Dermis blood vessel endothelial cell (primary cell): ENCODE data around the gene PSMD14. TPM values are rescaled to one million over a fixed set of nuclear protein-coding genes. Genes with fewer than 3 reads are reported as not detected.
A peak's percentile ranks its signal among the peaks of the same experiment; 100 is the strongest.
"Not testable (repeated sequence)": the region's sequence is repeated elsewhere in the genome, so short reads cannot be mapped to it uniquely, and the experiment has no call there.

Experiments used
- DNase-seq: peaks from one replicate; pipeline ENCODE4 v3.0.0; 2010
- total RNA-seq: library from RNA; depleted of rRNA; stranded (reverse); fragments of >200 nt; gene quantifications from 2 replicates; pipeline ENCODE4 v1.2.3, GENCODE V29; 2014

Gene PSMD14
- total RNA-seq = 82.7 and 113 TPM in 2 replicates

GRCh38 chr2:161308178-161308955 lies at the start of gene PSMD14:
TSS of gene PSMD14 (plus strand) at chr2:161308425. CDS start at chr2:161318826, 10,401 bp downstream.
- DNase-seq = peak; percentile 97

- no peak for DNase-seq
These were observed 42.4 kb upstream of the PSMD14 start for GRCh38 chr2:161265874-161266273.

- DNase-seq = no peak
These were observed 39.1 kb upstream of the PSMD14 start for GRCh38 chr2:161269111-161269510.

GRCh38 chr2:161273038-161273760 lies 35.0 kb upstream of the PSMD14 start:
- peak; percentile 85 for DNase-seq

GRCh38 chr2:161278564-161279229 lies 29.5 kb upstream of the PSMD14 start:
- peak; percentile 32 for DNase-seq

GRCh38 chr2:161279230-161279815 lies 28.9 kb upstream of the PSMD14 start:
- not testable (repeated sequence) for DNase-seq

GRCh38 chr2:161280906-161281323 lies 27.3 kb upstream of the PSMD14 start:
- peak; percentile 37 for DNase-seq

GRCh38 chr2:161281615-161282310 lies 26.5 kb upstream of the PSMD14 start:
- not testable (repeated sequence) for DNase-seq

GRCh38 chr2:161282311-161282644 lies 25.9 kb upstream of the PSMD14 start:
- not testable (repeated sequence) for DNase-seq

GRCh38 chr2:161283926-161284325 lies 24.3 kb upstream of the PSMD14 start:
- DNase-seq = no peak

GRCh38 chr2:161303535-161304050 lies 4.6 kb upstream of the PSMD14 start:
- no peak for DNase-seq

GRCh38 chr2:161306919-161307318 lies 1.3 kb upstream of the PSMD14 start:
- no peak for DNase-seq

- DNase-seq = peak; percentile 10
These were observed 549 bp upstream of the PSMD14 start for GRCh38 chr2:161307676-161308075.

- DNase-seq = peak; percentile 4
These were observed 4.8 kb downstream of the PSMD14 start for GRCh38 chr2:161312996-161313395.

- no peak for DNase-seq
These were observed 7.2 kb downstream of the PSMD14 start for GRCh38 chr2:161315380-161315779.

GRCh38 chr2:161316701-161317100 lies 8.5 kb downstream of the PSMD14 start:
- no peak for DNase-seq

- no peak for DNase-seq
These were observed 13.9 kb downstream of the PSMD14 start for GRCh38 chr2:161321944-161322648.

GRCh38 chr2:161324876-161325275 lies 16.7 kb downstream of the PSMD14 start:
- DNase-seq = no peak

- no peak for DNase-seq
These were observed 19.4 kb downstream of the PSMD14 start for GRCh38 chr2:161327582-161327981.

- no peak for DNase-seq
These were observed 24.2 kb downstream of the PSMD14 start for GRCh38 chr2:161332371-161332967.

GRCh38 chr2:161335626-161336025 lies 27.4 kb downstream of the PSMD14 start:
- DNase-seq = no peak
